Right lobe of liver (tissue), 6 donors: Measurements from ENCODE around the gene BDNF. TPM values are rescaled to one million over a fixed set of nuclear protein-coding genes. Genes with fewer than 3 reads are reported as not detected.
A peak's percentile ranks its signal among the peaks of the same experiment; 100 is the strongest.

Experiments used
- ATAC-seq, 4 donors: fragments of 200-7000 bp; cut with Tn5 transposase; one replicate each; pipeline ENCODE4 v1.9.1; 2020; ENCODE audit warnings: mild to moderate bottlenecking in 4 of 4, moderate library complexity in 4 of 4
- DNase-seq, 3 donors: peaks; one replicate each; pipeline ENCODE4 v3.0.0-alpha.2; 2020
- H3K27ac ChIP-seq, 3 donors: fragments of 200-600 bp; one replicate each; pipeline ENCODE4 v1.8.0; 2022
- H3K27me3 ChIP-seq, 2 donors: fragments of 200-600 bp; one replicate each; pipeline ENCODE4 v1.8.0; 2022
- H3K36me3 ChIP-seq, 4 donors: fragments of 200-600 bp; sonication (generic) in 1 of 4; one replicate each; pipeline versions ENCODE4 v1.5.1 to v1.8.0; 2017 to 2022; ENCODE audit warnings: control low read depth in 1 of 4
- H3K4me1 ChIP-seq, 4 donors: fragments of 200-600 bp; sonication (generic) in 1 of 4; one replicate each; pipeline versions ENCODE4 v1.5.1 to v1.8.0; 2017 to 2022; ENCODE audit warnings: control low read depth in 1 of 4
- H3K4me3 ChIP-seq, 3 donors: fragments of 200-600 bp; one replicate each; pipeline ENCODE4 v1.8.0; 2022
- H3K9me3 ChIP-seq, 4 donors: fragments of 200-600 bp; sonication (generic) in 1 of 4; one replicate each; pipeline versions ENCODE4 v1.5.1 to v1.8.0; 2017 to 2022; ENCODE audit warnings: control low read depth in 1 of 4
- CTCF ChIP-seq, 4 donors: fragments of 200-600 bp in 3 of 4; fragments of 450-650 bp in 1 of 4; IDR thresholded peaks; one replicate each; pipeline versions ENCODE4 v1.5.1 to v1.8.0; 2016 to 2022; ENCODE audit warnings: antibody characterized with exemption in 4 of 4, mild to moderate bottlenecking in 2 of 4
- POLR2A ChIP-seq: fragments of 450-650 bp; IDR thresholded peaks from one replicate; pipeline ENCODE4 v1.6.1; 2017; ENCODE audit warnings: antibody characterized with exemption, mild to moderate bottlenecking
- WGBS: methylation state at CpG from one replicate; pipeline ENCODE4 v1.1.6; 2018; ENCODE audit warnings: low coverage, low lambda C conversion rate; ENCODE audit not compliant: insufficient coverage; ENCODE audit errors: missing lambda C conversion rate; 5-methylcytosine and 5-hydroxymethylcytosine counted together
- intact Hi-C, 2 donors: fragments of 100-400 bp; cut with DNase I; formaldehyde crosslinking; loops; one replicate each; pipeline versions ENCODE4 v1.11.2 to v1.14.1; 2022
- total RNA-seq, 6 experiments: library from RNA; depleted of rRNA in 2 of 6; stranded (reverse); fragments of >200 nt in 2 of 6; fragmentation: NEBNext Ultra II Directional in 3 of 6; extraction: Animal tissue kit (Norgen Biotek cat#: 25700) in 3 of 6; gene quantifications; one replicate each; pipeline versions ENCODE4 v1.1.0 to v1.2.4, GENCODE V29; 2016 to 2023
- donor health status: DM: no; HTN: yes; CAD: no.
- donor health status: DM: no; HTN: no; CAD: no.
- donor health status: DM: no; HTN: no; CAD: no.
- donor health status: DM: no; HTN: yes; CAD: no.
- donor health status: DM: no; HTN: yes; CAD: no.

BDNF gene
- total RNA-seq, 6 experiments from 2014 or later, result 0.06 to 0.27 (median 0.12) TPM; not detected in 3

DNA sequence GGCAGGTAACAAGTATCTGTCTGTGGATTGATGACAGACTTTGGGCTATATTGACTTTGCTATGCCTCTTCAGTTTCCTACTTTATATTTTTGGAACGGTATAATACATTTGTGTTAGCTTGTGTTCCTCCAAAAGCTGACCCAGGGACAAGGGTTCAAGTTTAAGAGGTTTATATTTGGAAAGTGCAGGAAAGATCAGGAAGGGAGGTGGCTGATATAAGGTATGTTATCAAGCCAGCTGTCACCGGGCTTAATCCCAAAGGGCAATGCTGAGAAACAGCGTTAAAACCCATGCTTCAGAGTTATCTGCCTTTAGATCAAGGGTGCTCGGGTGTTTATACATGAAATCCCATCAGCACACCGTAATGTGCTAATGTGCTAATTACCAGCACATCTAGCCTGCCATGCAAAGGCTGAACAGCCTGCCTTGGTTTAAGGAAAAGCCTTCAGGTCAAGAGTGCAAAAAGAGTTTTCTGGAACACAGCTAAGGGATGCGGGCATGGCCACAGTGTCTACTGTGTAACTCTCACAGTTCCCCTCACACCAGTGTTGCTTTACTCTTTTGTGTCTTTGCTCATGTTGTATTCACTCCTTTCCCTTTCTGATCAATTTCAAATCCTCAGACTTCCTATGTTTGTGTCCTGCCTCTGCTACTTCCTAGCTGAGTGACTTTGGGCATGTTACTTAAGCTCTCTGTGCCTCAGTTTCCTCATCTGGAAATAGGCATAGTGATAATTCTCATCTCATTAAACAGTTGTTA lies 77.5 kb downstream of the BDNF start:
- Histone ChIP-seq H3K27me3 (no peaks in the 10 kb centered on the region), H3K4me3 (no peak overlapping the region), H3K27ac (no peak overlapping the region), H3K4me1 (peaks cover 0 to 20% (median 5%) of the 10 kb centered on the region in 4 donors), H3K36me3 (no peaks in the 10 kb centered on the region), H3K9me3 (no peaks in the 10 kb centered on the region)
- DNase-seq (no peak), ATAC-seq (peak in 1 of 4 donors; percentile 22)
- TF ChIP-seq CTCF (IDR thresholded peaks at IDR 0.05), result no peak
- no peak for TF ChIP-seq POLR2A
- WGBS, result 53% methylated on average over 3 of the region's 6 CpGs
- intact Hi-C loops, result no loop called here

GRCh38 chr11:27621405-27622161 lies 78.7 kb downstream of the BDNF start:
- intact Hi-C loops, result no loop called here
- WGBS, result 47% methylated on average over 4 of the region's 4 CpGs

GRCh38 chr11:27619763-27620335 lies 80.4 kb downstream of the BDNF start:
- no peaks in the 10 kb centered on the region for H3K36me3 ChIP-seq
- WGBS, result 69% methylated on average over 2 of the region's 2 CpGs
- intact Hi-C loops, result no loop called here
- ATAC-seq (no peak), DNase-seq (no peak)
- peaks cover 0 to 20% (median 5%) of the 10 kb centered on the region in 4 donors for H3K4me1 ChIP-seq
- H3K27ac ChIP-seq, result no peak overlapping the region
- no peak for TF ChIP-seq POLR2A
- TF ChIP-seq CTCF (IDR thresholded peaks at IDR 0.05), result no peak
- no peaks in the 10 kb centered on the region for H3K9me3 ChIP-seq
- H3K27me3 ChIP-seq, result no peaks in the 10 kb centered on the region
- H3K4me3 ChIP-seq, result no peak overlapping the region

More at GRCh38 chr11:27621405-27622161, 78.7 kb downstream of the BDNF start:
- no peak overlapping the region for H3K27ac ChIP-seq
- H3K4me3 ChIP-seq, result no peak overlapping the region
- no peak for TF ChIP-seq POLR2A
- no peak for TF ChIP-seq CTCF (IDR thresholded peaks at IDR 0.05)
- H3K36me3 ChIP-seq, result no peaks in the 10 kb centered on the region
- DNase-seq (peak in 1 of 3 donors; percentile 50), ATAC-seq (peak; percentile 64 to 74 (median 70))
- no peaks in the 10 kb centered on the region for H3K27me3 ChIP-seq
- no peaks in the 10 kb centered on the region for H3K9me3 ChIP-seq
- peaks cover 0 to 20% (median 5%) of the 10 kb centered on the region in 4 donors for H3K4me1 ChIP-seq

GRCh38 chr11:27619039-27619574 lies 81.1 kb downstream of the BDNF start:
- TF ChIP-seq CTCF (IDR thresholded peaks at IDR 0.05), result no peak
- no peak for TF ChIP-seq POLR2A
- Histone ChIP-seq H3K4me1 (peaks cover 0 to 20% (median 5%) of the 10 kb centered on the region in 4 donors), H3K27ac (no peak overlapping the region), H3K36me3 (no peaks in the 10 kb centered on the region), H3K9me3 (no peaks in the 10 kb centered on the region), H3K27me3 (no peaks in the 10 kb centered on the region), H3K4me3 (no peak overlapping the region)
- WGBS, result 72% methylated on average over 5 of the region's 5 CpGs
- intact Hi-C loops, result no loop called here
- ATAC-seq, result no peak
- no peak for DNase-seq
